Erythroblast (primary cell): ENCODE measurements around the gene HAGHL.

ENCODE experiments used
- GATA1 ChIP-seq: IDR thresholded peaks from 2 replicates; pipeline ENCODE4 v1.6.1; 2011; ENCODE audit warnings: low read depth, mild to moderate bottlenecking, control low read depth, low read length, moderate library complexity
- POLR2A ChIP-seq: IDR thresholded peaks from 2 replicates; pipeline ENCODE4 v1.6.1; 2011; ENCODE audit warnings: mild to moderate bottlenecking, low read length

DNA sequence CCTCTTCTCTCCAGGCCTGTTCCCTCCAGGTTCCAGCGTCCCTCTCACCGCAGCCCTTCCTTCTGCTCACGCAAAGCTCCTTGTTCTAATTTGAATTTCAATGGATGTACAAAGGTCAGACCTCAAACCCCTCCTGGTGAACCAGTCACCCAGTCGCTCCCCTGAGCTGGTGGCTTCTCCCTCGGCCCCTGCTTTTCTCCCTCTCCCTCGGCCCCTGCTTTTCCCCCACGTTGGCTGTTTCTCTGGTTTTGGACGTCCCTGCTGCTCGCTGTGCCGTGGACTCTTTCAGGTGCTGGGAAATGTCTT is 25.1 kb downstream of the HAGHL start:
- no peak for TF ChIP-seq POLR2A
- TF ChIP-seq GATA1 = no peak
